Calu3 (cell line): ENCODE results near the gene EMC9. TPM values are rescaled to one million over a fixed set of nuclear protein-coding genes. Genes with fewer than 3 reads are reported as not detected.

Experiments
- BruUV-seq: library from RNA; stranded (reverse); fragments of 400-500 nt; replicated peaks from 2 replicates; lab custom pipeline; 2021; lab: Mats Ljungman, UMichigan
- CTCF ChIA-PET: fragments of 300-600 bp; sonication (Branson Sonifier 250); formaldehyde crosslinking; loops from one replicate; lab custom pipeline; 2022; ENCODE audit warnings: antibody characterized with exemption; lab: Charles Lee
- DNase-seq: peaks from one replicate; pipeline ENCODE4 v3.0.0; 2022
- H3K27ac Mint-ChIP-seq: one replicate; pipeline ENCODE4 v1.8.0; 2022; ENCODE audit warnings: mixed read lengths; ENCODE audit not compliant: unreplicated experiment
- H3K27me3 Mint-ChIP-seq: one replicate; pipeline ENCODE4 v1.8.0; 2022; ENCODE audit warnings: mixed read lengths; ENCODE audit not compliant: unreplicated experiment
- H3K36me3 Mint-ChIP-seq: one replicate; pipeline ENCODE4 v1.8.0; 2022; ENCODE audit warnings: mild to moderate bottlenecking, moderate library complexity, mixed read lengths; ENCODE audit not compliant: insufficient read depth, unreplicated experiment
- H3K4me1 Mint-ChIP-seq: one replicate; pipeline ENCODE4 v1.8.0; 2022; ENCODE audit warnings: mild to moderate bottlenecking, low read depth, mixed read lengths; ENCODE audit not compliant: unreplicated experiment
- H3K4me3 Mint-ChIP-seq: one replicate; pipeline ENCODE4 v1.8.0; 2022; ENCODE audit warnings: mild to moderate bottlenecking, low read depth, moderate library complexity, mixed read lengths; ENCODE audit not compliant: unreplicated experiment
- H3K9me3 Mint-ChIP-seq: one replicate; pipeline ENCODE4 v1.8.0; 2022; ENCODE audit warnings: low read depth, mixed read lengths; ENCODE audit not compliant: unreplicated experiment
- intact Hi-C: fragments of 100-400 bp; cut with micrococcal nuclease; formaldehyde crosslinking; loops from one replicate; pipeline ENCODE4 v1.10.0; 2022; ENCODE audit not compliant: unreplicated experiment
- microRNA-seq: library from miRNA; unstranded; fragments of <30 nt; microRNA quantifications from one replicate; pipeline ENCODE4 v1.2.0, GENCODE V29; 2022
- total RNA-seq: library from RNA; stranded (reverse); gene quantifications from 2 replicates; pipeline ENCODE4 v1.2.3, GENCODE V29; 2022
- TF ChIP-seq, protein P1 (sequence below): fragments of 200-600 bp; IDR thresholded peaks from one replicate; pipeline ENCODE4 v1.8.0; 2022; ENCODE audit warnings: antibody characterized with exemption; ENCODE audit not compliant: unreplicated experiment

EMC9 gene
- total RNA-seq, 1 experiment from 2014 or later: 38.0 TPM

DNA sequence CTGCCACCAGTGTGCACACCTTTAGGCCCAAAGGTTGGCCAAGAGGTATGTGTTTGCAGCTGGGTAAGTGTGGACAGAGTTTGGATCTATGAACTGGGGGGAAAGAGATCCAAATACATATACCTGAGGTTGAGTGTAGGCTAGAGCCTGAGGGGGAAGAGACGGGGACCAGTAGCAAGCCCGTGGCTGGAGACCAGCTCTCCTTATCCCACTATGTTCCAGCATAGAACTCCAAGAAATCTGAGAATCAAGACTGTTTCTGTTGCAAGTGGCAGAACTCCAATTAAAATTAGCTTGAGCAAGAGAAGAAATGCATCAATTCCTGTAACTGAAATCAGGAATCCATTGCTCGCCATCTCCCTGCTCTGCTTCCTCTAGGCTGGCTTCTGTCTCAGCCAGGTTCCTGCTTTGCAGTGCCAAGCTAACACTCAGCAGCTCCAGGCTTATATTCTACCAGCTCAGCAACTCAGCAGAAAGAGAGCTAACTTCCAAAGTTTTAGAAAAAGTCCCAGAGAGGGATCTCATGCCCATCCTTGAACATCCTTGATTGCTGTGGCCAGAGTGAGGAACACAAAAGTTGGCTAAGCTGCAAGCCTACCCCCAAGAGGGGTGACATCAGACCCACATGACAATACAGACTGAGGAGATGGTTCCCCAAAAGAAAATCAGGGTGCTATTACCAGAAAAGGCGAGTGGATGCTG lies 48.7 kb downstream of the EMC9 start:
- Mint-ChIP-seq H3K36me3 (peaks cover 35% of the 10 kb centered on the region), H3K4me3 (peak overlapping the region; percentile 92), H3K27ac (peak overlapping the region; percentile 94), H3K9me3 (no peaks in the 10 kb centered on the region), H3K27me3 (no peaks in the 10 kb centered on the region), H3K4me1 (peaks cover 27% of the 10 kb centered on the region)
- BruUV-seq: no TSS peak
- no peak for DNase-seq
- intact Hi-C loops: no loop called here
- CTCF ChIA-PET: interaction anchor here (0.9 to 5.7 kb wide), 7 partner anchors 12 to 49 kb away, joined by 3 to 68 read pairs (median 5); partner anchors contain the start of genes DCAF11, EMC9, NRL and PSME1
- TF ChIP-seq, protein P1, sequence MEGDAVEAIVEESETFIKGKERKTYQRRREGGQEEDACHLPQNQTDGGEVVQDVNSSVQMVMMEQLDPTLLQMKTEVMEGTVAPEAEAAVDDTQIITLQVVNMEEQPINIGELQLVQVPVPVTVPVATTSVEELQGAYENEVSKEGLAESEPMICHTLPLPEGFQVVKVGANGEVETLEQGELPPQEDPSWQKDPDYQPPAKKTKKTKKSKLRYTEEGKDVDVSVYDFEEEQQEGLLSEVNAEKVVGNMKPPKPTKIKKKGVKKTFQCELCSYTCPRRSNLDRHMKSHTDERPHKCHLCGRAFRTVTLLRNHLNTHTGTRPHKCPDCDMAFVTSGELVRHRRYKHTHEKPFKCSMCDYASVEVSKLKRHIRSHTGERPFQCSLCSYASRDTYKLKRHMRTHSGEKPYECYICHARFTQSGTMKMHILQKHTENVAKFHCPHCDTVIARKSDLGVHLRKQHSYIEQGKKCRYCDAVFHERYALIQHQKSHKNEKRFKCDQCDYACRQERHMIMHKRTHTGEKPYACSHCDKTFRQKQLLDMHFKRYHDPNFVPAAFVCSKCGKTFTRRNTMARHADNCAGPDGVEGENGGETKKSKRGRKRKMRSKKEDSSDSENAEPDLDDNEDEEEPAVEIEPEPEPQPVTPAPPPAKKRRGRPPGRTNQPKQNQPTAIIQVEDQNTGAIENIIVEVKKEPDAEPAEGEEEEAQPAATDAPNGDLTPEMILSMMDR: no peak

DNA sequence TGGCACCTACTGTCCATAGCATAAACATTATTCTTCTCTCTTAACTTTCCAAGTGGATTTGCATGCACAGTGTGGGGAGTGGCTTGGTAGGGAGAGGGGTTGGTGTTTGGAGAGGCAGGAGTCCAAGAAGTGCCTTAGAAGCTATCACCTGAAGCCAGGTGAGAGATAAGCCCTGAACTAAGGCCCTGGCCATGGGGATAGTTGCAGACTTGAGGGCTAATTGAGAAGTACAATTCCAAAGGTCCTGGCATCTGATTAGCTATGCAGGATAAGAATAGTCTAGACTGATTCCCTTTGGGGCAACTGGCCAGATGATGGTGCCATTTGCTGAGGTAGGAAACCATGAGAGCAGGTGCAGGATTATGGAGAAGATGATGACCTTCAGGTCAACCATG lies 49.3 kb downstream of the EMC9 start:
- peaks cover 27% of the 10 kb centered on the region for H3K4me1 Mint-ChIP-seq
- H3K36me3 Mint-ChIP-seq: peaks cover 31% of the 10 kb centered on the region
- H3K27me3 Mint-ChIP-seq: peaks cover 5% of the 10 kb centered on the region
- no peaks in the 10 kb centered on the region for H3K9me3 Mint-ChIP-seq
- peak overlapping the region; percentile 94 for H3K27ac Mint-ChIP-seq
- H3K4me3 Mint-ChIP-seq: no peak overlapping the region
- DNase-seq: no peak
- intact Hi-C loops: no loop called here
- CTCF ChIA-PET: interaction anchor here (1.7 to 5.7 kb wide), 4 partner anchors 11 to 35 kb away, joined by 4 to 68 read pairs (median 26); partner anchors contain the start of genes DCAF11 and NRL
- TF ChIP-seq, protein P1: no peak
- BruUV-seq: no TSS peak

DNA sequence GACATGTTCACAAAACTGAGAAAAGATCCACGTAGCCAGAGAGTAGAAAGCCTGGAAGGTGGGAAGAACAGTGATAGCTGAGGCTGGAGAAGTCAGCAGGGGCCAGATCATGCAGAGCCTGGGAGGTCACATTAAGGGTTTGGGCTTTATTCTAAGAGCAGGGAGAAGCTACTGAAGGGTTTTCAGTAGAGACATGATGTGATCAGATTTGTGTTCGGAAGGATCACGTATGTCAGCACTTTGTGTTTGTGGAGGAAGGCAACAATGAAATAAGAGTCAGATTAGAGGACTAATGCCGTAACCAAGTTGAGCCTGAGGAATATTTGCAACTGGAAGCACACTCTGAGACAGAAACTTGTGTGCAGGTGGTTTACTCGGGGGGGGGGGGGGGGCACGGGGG lies 51.5 kb downstream of the EMC9 start:
- CTCF ChIA-PET: interaction anchor here (1.0 to 5.7 kb wide), 6 partner anchors 9 to 71 kb away, joined by 3 to 68 read pairs (median 6); partner anchors contain the start of genes DCAF11, IRF9 and NRL
- TF ChIP-seq, protein P1: no peak
- Mint-ChIP-seq H3K36me3 (peaks cover 22% of the 10 kb centered on the region), H3K27ac (no peak overlapping the region), H3K4me3 (no peak overlapping the region), H3K4me1 (peaks cover 20% of the 10 kb centered on the region), H3K27me3 (peaks cover 14% of the 10 kb centered on the region), H3K9me3 (no peaks in the 10 kb centered on the region)
- DNase-seq: no peak
- intact Hi-C loops: loop anchor here (1.0 kb wide), 2 partner anchors 32 to 76 kb away; no protein-coding TSS in a partner anchor
- no TSS peak for BruUV-seq

Small RNA genes lying within 50 kb of the gene (microRNA-seq; reads per million reads assigned to microRNA genes)
- not detected for gene MIR7703

Other genes with a start within 250 kb of the EMC9 start
- 15.7 and 19.0 TPM in 2 replicates for gene DHRS4, start 187.8 kb downstream of the EMC9 start, total RNA-seq
- gene DHRS4L2, start 152.7 kb downstream of the EMC9 start, total RNA-seq: 10.5 and 12.0 TPM in 2 replicates
- gene CARMIL3, start 89.6 kb downstream of the EMC9 start, total RNA-seq: 0.33 and 0.42 TPM in 2 replicates
- not detected in 2 replicates for gene CPNE6, start 70.0 kb downstream of the EMC9 start, total RNA-seq
- gene PCK2, start 47.3 kb downstream of the EMC9 start, total RNA-seq: 38.0 and 43.6 TPM in 2 replicates
- gene DCAF11, start 26.8 kb downstream of the EMC9 start, total RNA-seq: 58.2 and 63.4 TPM in 2 replicates
- 1.8 and 2.3 TPM in 2 replicates for gene NRL, start 26.6 kb downstream of the EMC9 start, total RNA-seq
- gene FITM1, start 10.9 kb downstream of the EMC9 start, total RNA-seq: 0.47 and 0.98 TPM in 2 replicates
- 259 and 289 TPM in 2 replicates for gene PSME1, start 5.4 kb downstream of the EMC9 start, total RNA-seq
- gene PSME2, start 5.0 kb upstream of the EMC9 start, total RNA-seq: 288 and 359 TPM in 2 replicates
- gene RNF31, start 5.9 kb upstream of the EMC9 start, total RNA-seq: 95.9 and 103 TPM in 2 replicates
- gene IRF9, start 19.7 kb upstream of the EMC9 start, total RNA-seq: 124 and 184 TPM in 2 replicates
- gene REC8, start 30.5 kb upstream of the EMC9 start, total RNA-seq: 37.5 and 42.7 TPM in 2 replicates
- 82.6 and 86.4 TPM in 2 replicates for gene IPO4, start 47.2 kb upstream of the EMC9 start, total RNA-seq
- gene TM9SF1, start 53.9 kb upstream of the EMC9 start, total RNA-seq: 68.0 and 70.9 TPM in 2 replicates
- gene TSSK4, start 64.1 kb upstream of the EMC9 start, total RNA-seq: 0.47 TPM in 1 of 2 replicates, not detected in the other
- gene CHMP4A, start 71.9 kb upstream of the EMC9 start, total RNA-seq: 53.2 and 60.8 TPM in 2 replicates
- 7.4 and 8.9 TPM in 2 replicates for gene MDP1, start 74.5 kb upstream of the EMC9 start, total RNA-seq
- 192 and 198 TPM in 2 replicates for gene NEDD8, start 90.8 kb upstream of the EMC9 start, total RNA-seq
- 61.3 and 63.4 TPM in 2 replicates for gene GMPR2, start 91.3 kb upstream of the EMC9 start, total RNA-seq
- 38.3 and 40.4 TPM in 2 replicates for gene TINF2, start 101.0 kb upstream of the EMC9 start, total RNA-seq
- gene TGM1, start 121.6 kb upstream of the EMC9 start, total RNA-seq: 4.5 and 7.5 TPM in 2 replicates
- gene RABGGTA, start 130.0 kb upstream of the EMC9 start, total RNA-seq: 35.3 and 42.2 TPM in 2 replicates
- 18.6 and 19.7 TPM in 2 replicates for gene DHRS1, start 158.2 kb upstream of the EMC9 start, total RNA-seq
- gene NOP9, start 158.3 kb upstream of the EMC9 start, total RNA-seq: 35.9 and 40.2 TPM in 2 replicates
- 0.17 TPM in 1 of 2 replicates, not detected in the other for gene CIDEB, start 166.4 kb upstream of the EMC9 start, total RNA-seq
- gene LTB4R2, start 168.5 kb upstream of the EMC9 start, total RNA-seq: 19.3 and 25.8 TPM in 2 replicates
- gene LTB4R, start 169.9 kb upstream of the EMC9 start, total RNA-seq: 13.4 and 18.7 TPM in 2 replicates
- gene ADCY4, start 193.5 kb upstream of the EMC9 start, total RNA-seq: 3.0 and 3.4 TPM in 2 replicates
- gene RIPK3, start 198.4 kb upstream of the EMC9 start, total RNA-seq: 11.0 and 12.6 TPM in 2 replicates
- 10.7 and 12.8 TPM in 2 replicates for gene NFATC4, start 226.6 kb upstream of the EMC9 start, total RNA-seq